HG02943 (cell line): ENCODE results near the gene KLK15.
A peak's percentile ranks its signal among the peaks of the same experiment; 100 is the strongest.
"Not testable (repeated sequence)": the region's sequence is repeated elsewhere in the genome, so short reads cannot be mapped to it uniquely, and the experiment has no call there.

Experiments used
- ATAC-seq: cut with Tn5 transposase; IDR thresholded peaks from one replicate; pipeline ENCODE4 v1.9.1; 2021; ENCODE audit warnings: mild to moderate bottlenecking, low read depth, moderate library complexity; ENCODE audit not compliant: unreplicated experiment

KLK15 gene

GRCh38 chr19:50821622-50822021, 11.8 kb downstream of the KLK15 start:
- no peak for ATAC-seq

GRCh38 chr19:50821248-50821612, 12.1 kb downstream of the KLK15 start:
- ATAC-seq, result no peak

- ATAC-seq, result no peak
Measured at GRCh38 chr19:50820549-50821247, 12.7 kb downstream of the KLK15 start.

GRCh38 chr19:50820086-50820485, 13.3 kb downstream of the KLK15 start:
- no peak for ATAC-seq

- ATAC-seq, result no peak
Measured at GRCh38 chr19:50819636-50820035, 13.7 kb downstream of the KLK15 start.

GRCh38 chr19:50818859-50819472, 14.4 kb downstream of the KLK15 start:
- ATAC-seq, result no peak

- peak; percentile 57 for ATAC-seq
Measured at GRCh38 chr19:50817941-50818858, 15.2 kb downstream of the KLK15 start.

- no peak for ATAC-seq
Measured at GRCh38 chr19:50815439-50815838, 17.9 kb downstream of the KLK15 start.

GRCh38 chr19:50814883-50815282, 18.5 kb downstream of the KLK15 start:
- no peak for ATAC-seq

GRCh38 chr19:50812474-50812873, 20.9 kb downstream of the KLK15 start:
- ATAC-seq, result no peak

- not testable (repeated sequence) for ATAC-seq
Measured at GRCh38 chr19:50811622-50812238, 21.6 kb downstream of the KLK15 start.

- ATAC-seq, result no peak
Measured at GRCh38 chr19:50808856-50809255, 24.5 kb downstream of the KLK15 start.

- ATAC-seq, result peak; percentile 86
Measured at GRCh38 chr19:50804420-50805272, 28.7 kb downstream of the KLK15 start.

- peak; percentile 9 for ATAC-seq
Measured at GRCh38 chr19:50803633-50804419, 29.5 kb downstream of the KLK15 start.

GRCh38 chr19:50801107-50801506, 32.3 kb downstream of the KLK15 start:
- no peak for ATAC-seq

GRCh38 chr19:50799547-50799851, 33.9 kb downstream of the KLK15 start:
- no peak for ATAC-seq

- ATAC-seq, result no peak
Measured at GRCh38 chr19:50798659-50799546, 34.5 kb downstream of the KLK15 start.
